ENCODE data around the gene PFKM. TPM values are rescaled to one million over a fixed set of nuclear protein-coding genes. Genes with fewer than 3 reads are reported as not detected.

The PFKM gene
- total RNA-seq, 1 donor = 64.8 TPM

GRCh38 chr12:48118284-48118871 lies 786 bp upstream of the PFKM start:
- peaks cover 32% of the 10 kb centered on the region for H3K79me2 ChIP-seq (ENCODE audit: insufficient read depth, low read length)
- no peak for DNase-seq (ENCODE audit: insufficient read length, low spot score, missing footprints)
- H3K36me3 ChIP-seq (ENCODE audit: insufficient read depth, low read length) = peaks cover 5% of the 10 kb centered on the region
- peaks cover 5% of the 10 kb centered on the region for H3K27me3 ChIP-seq (ENCODE audit: insufficient read depth, low read length)
- TF ChIP-seq CTCF (IDR thresholded peaks at IDR 0.05; ENCODE audit: extremely low read depth, low read depth, low read length) = no peak
- peaks cover 14% of the 10 kb centered on the region for H3K4me1 ChIP-seq (ENCODE audit: insufficient read depth, low read length)
- no peak overlapping the region for H3K27ac ChIP-seq (ENCODE audit: low read depth, low read length)
- H2AFZ ChIP-seq (ENCODE audit: low read length) = peak overlapping the region; percentile 79
- H3K9me3 ChIP-seq (ENCODE audit: low read depth, low read length) = no peaks in the 10 kb centered on the region
- peaks cover 4% of the 10 kb centered on the region for H4K20me1 ChIP-seq (ENCODE audit: insufficient read depth, low read length)
- peak overlapping the region; percentile 91 for H3K4me2 ChIP-seq (ENCODE audit: insufficient read depth, low read length)
- peak overlapping the region; percentile 88 for H3K4me3 ChIP-seq (ENCODE audit: insufficient read depth, low read length)

GRCh38 chr12:48119834-48120195 lies 651 bp downstream of the PFKM start:
- Histone ChIP-seq H3K9me3 (ENCODE audit: low read depth, low read length) (no peaks in the 10 kb centered on the region), H2AFZ (ENCODE audit: low read length) (peak overlapping the region; percentile 93), H3K4me2 (ENCODE audit: insufficient read depth, low read length) (peak overlapping the region; percentile 91), H3K79me2 (ENCODE audit: insufficient read depth, low read length) (peaks cover 32% of the 10 kb centered on the region), H3K36me3 (ENCODE audit: insufficient read depth, low read length) (peaks cover 19% of the 10 kb centered on the region), H3K4me3 (ENCODE audit: insufficient read depth, low read length) (peak overlapping the region; percentile 88), H4K20me1 (ENCODE audit: insufficient read depth, low read length) (peaks cover 4% of the 10 kb centered on the region), H3K4me1 (ENCODE audit: insufficient read depth, low read length) (peaks cover 14% of the 10 kb centered on the region), H3K27ac (ENCODE audit: low read depth, low read length) (peak overlapping the region; percentile 63), H3K27me3 (ENCODE audit: insufficient read depth, low read length) (peaks cover 5% of the 10 kb centered on the region)
- peak; percentile 62 for DNase-seq (ENCODE audit: insufficient read length, low spot score, missing footprints)
- no peak for TF ChIP-seq CTCF (IDR thresholded peaks at IDR 0.05; ENCODE audit: extremely low read depth, low read depth, low read length)

GRCh38 chr12:48121522-48121921 lies 2.4 kb downstream of the PFKM start:
- Histone ChIP-seq H3K27ac (ENCODE audit: low read depth, low read length) (no peak overlapping the region), H3K27me3 (ENCODE audit: insufficient read depth, low read length) (peaks cover 5% of the 10 kb centered on the region), H2AFZ (ENCODE audit: low read length) (no peak overlapping the region), H3K36me3 (ENCODE audit: insufficient read depth, low read length) (peaks cover 30% of the 10 kb centered on the region), H4K20me1 (ENCODE audit: insufficient read depth, low read length) (peaks cover 4% of the 10 kb centered on the region), H3K9me3 (ENCODE audit: low read depth, low read length) (no peaks in the 10 kb centered on the region), H3K4me1 (ENCODE audit: insufficient read depth, low read length) (peaks cover 14% of the 10 kb centered on the region), H3K4me3 (ENCODE audit: insufficient read depth, low read length) (no peak overlapping the region), H3K79me2 (ENCODE audit: insufficient read depth, low read length) (peaks cover 32% of the 10 kb centered on the region), H3K4me2 (ENCODE audit: insufficient read depth, low read length) (no peak overlapping the region)
- no peak for DNase-seq (ENCODE audit: insufficient read length, low spot score, missing footprints)
- TF ChIP-seq CTCF (IDR thresholded peaks at IDR 0.05; ENCODE audit: extremely low read depth, low read depth, low read length) = no peak

- peaks cover 35% of the 10 kb centered on the region for H3K36me3 ChIP-seq (ENCODE audit: insufficient read depth, low read length)
- no peaks in the 10 kb centered on the region for H3K9me3 ChIP-seq (ENCODE audit: low read depth, low read length)
- H2AFZ ChIP-seq (ENCODE audit: low read length) = no peak overlapping the region
- H3K27ac ChIP-seq (ENCODE audit: low read depth, low read length) = no peak overlapping the region
- peaks cover 14% of the 10 kb centered on the region for H3K4me1 ChIP-seq (ENCODE audit: insufficient read depth, low read length)
- no peak for DNase-seq (ENCODE audit: insufficient read length, low spot score, missing footprints)
- peaks cover 34% of the 10 kb centered on the region for H3K79me2 ChIP-seq (ENCODE audit: insufficient read depth, low read length)
- no peak for TF ChIP-seq CTCF (IDR thresholded peaks at IDR 0.05; ENCODE audit: extremely low read depth, low read depth, low read length)
- no peak overlapping the region for H3K4me2 ChIP-seq (ENCODE audit: insufficient read depth, low read length)
- H3K4me3 ChIP-seq (ENCODE audit: insufficient read depth, low read length) = no peak overlapping the region
- peaks cover 4% of the 10 kb centered on the region for H4K20me1 ChIP-seq (ENCODE audit: insufficient read depth, low read length)
- H3K27me3 ChIP-seq (ENCODE audit: insufficient read depth, low read length) = peaks cover 3% of the 10 kb centered on the region
These were observed 3.1 kb downstream of the PFKM start for GRCh38 chr12:48122065-48122834.
